HG02840 (cell line): Measurements from ENCODE around the gene AATF.

Source experiments
- ATAC-seq: cut with Tn5 transposase; IDR thresholded peaks from one replicate; pipeline ENCODE4 v1.9.1; 2021; ENCODE audit warnings: mild to moderate bottlenecking, moderate library complexity, moderate number of reproducible peaks; ENCODE audit not compliant: unreplicated experiment, low FRiP score

Gene AATF

GRCh38 chr17:36929851-36930582 lies 18.7 kb upstream of the AATF start:
- no peak for ATAC-seq

- no peak for ATAC-seq
These were observed 18.2 kb upstream of the AATF start for GRCh38 chr17:36930583-36930900.

GRCh38 chr17:36931096-36931696 lies 17.6 kb upstream of the AATF start:
- ATAC-seq = no peak

DNA sequence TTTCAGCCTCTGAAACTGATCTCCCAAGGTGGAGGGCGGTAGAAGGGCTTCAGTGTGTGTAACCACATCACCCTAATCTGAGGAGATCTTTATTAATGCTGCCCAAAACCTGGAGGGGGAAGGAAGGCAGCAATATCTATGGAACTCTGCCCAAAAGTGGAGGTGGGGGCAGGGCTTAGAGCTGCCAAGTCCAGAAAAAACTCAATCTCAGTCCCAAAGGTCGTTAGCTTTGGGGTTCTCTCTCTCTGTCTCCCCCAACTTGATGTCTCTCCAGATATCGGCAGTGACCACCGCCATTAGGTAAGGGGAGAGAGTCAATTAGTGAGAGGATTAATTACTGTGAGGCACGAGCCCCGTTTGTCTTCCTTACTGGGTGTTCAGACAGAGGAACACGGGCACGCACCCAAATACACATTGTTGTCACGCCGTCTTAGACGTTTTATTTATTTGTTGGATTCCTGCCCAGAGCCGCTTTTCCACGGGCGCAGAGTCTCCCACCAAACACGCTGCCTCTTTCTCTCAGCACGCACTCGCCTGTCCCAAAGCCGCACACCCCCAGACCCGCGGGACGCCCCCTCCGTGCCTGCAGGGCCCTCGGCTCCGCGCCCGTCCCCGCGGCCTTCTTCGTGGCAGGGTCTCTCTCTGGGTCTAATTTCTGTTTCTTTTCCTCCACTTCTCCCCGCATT lies 16.9 kb upstream of the AATF start:
- ATAC-seq = no peak

DNA sequence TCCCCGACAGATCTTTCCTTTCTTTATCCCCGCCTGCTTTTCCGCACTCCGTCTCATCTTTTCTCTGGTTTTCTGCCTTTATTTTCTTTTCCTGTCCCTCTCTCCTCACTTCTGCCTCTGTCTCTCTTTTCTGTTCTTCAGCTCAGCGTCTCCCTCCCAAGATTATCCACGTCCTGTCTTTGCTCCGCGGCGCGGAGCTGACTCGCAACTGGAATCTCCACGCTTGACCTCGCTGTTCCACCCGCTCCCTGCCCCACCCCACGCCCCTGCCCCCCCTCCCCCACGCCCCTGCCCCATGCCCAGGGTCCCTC lies 16.4 kb upstream of the AATF start:
- ATAC-seq = no peak

GRCh38 chr17:36932694-36933511 lies 15.9 kb upstream of the AATF start:
- no peak for ATAC-seq

- ATAC-seq = no peak
These were observed 15.1 kb upstream of the AATF start for GRCh38 chr17:36933512-36934143.

GRCh38 chr17:36934144-36934691 lies 14.5 kb upstream of the AATF start:
- ATAC-seq = no peak

DNA sequence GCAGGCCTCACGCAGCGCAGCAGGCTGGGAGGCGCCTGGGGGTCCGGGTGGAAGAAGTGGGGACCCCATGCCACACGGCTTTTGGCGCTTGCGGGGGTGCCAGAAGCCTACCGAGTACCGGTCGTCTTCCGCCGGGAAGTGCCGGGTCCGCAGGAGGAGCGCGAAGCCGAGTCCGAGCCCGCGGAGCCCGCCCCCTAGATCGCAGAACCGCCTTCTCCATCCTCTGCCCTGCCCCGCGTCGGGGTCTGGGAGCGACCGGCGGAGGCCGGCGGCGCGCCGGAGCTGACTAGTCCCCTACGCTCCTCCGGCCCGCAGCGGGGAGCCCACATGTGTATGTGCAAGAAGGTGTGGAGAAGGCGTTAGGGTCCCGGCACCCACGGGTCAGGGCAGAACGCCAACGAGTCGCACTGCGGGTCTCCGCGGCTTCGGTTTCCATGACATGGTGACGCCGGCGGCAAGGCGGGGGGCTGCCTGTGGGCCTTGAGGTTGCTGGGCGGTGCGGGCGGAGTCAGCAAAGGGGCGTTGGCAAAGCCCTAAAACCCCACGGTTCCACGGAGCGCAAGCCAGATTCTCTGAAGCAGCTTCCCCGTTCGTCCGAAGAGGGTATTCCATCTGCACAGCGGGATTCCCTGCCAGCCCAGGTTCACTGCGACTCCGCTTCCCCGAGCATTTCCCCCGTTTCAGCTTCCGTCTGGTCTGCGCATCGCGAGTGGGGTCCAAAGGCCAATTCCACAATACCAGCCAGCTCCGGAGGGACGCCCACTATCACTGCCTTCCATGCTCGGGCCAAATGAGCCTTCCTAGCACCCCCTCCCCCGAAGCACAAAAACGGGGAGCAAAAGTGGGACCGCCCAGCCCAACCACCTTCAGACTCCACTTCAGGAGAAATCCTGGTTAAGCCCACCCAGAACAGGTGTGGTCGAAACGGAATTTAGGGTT lies 13.8 kb upstream of the AATF start:
- no peak for ATAC-seq

DNA sequence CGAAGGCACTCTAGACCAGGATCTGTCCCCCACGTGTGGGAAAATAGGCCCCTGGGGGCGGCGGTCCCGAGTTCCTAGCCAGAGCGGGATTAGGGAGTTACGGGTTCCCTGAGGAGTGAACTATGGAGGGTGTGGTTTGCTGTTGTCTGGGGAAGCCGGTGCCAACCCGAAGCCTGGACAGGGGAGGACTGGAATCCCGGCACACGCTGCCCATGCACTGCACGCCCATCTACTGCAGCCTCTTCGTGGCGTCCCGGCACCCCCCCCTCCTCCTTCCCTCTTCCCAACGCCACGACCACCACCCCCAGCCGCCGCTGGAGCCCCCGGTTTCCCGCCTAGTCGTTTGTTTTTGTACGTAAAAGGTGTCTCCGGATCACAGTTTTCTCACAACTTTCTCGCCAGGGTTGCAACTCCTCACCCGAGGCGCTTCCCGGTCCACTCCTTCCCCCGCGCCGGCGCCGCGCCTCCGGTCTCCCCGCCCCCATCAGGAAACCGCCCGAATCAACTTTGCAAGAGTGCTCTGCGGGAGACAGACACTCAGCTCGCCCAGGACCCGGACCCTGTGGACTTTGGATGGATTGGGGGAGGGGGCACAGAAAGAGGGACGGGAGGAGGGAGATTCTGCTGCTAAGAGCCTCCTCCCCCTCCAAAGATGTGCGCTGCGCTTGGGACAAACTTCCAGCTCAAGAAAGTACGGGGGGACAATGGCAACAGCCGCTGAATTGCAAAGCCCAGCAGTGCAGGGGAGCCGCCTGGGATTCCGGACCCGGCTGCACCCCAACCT lies 12.9 kb upstream of the AATF start:
- ATAC-seq = no peak

GRCh38 chr17:36936455-36937000 lies 12.2 kb upstream of the AATF start:
- no peak for ATAC-seq

- no peak for ATAC-seq
These were observed 11.5 kb upstream of the AATF start, which contains the start of gene LHX1 for GRCh38 chr17:36937001-36937958. Gene LHX1, plus strand, starts transcription at chr17:36937475. Its CDS starts 723 bp downstream, at chr17:36938198.

DNA sequence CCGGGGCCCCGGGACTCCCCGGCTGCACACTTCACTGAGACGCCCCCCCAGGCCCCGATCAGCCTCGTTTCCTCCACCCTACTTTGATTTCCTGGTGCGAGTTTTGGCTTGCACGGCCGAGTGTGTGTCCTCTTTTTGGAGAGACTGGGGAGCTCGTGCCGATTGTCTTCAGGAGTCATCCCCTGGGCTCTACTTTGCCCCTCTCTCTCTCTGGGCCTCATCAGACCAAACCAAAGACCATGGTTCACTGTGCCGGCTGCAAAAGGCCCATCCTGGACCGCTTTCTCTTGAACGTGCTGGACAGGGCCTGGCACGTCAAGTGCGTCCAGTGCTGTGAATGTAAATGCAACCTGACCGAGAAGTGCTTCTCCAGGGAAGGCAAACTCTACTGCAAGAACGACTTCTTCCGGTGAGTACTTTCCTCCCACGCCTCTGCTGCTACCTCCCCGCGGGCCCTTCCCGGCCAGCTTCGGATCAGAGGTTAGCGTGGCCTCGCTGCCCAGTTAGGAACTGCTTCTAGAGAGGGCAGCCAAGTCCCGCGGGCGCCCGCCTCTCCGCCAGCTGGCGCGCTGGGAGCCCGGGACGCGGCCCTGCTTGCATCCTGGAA lies 10.7 kb upstream of the AATF start:
- ATAC-seq = no peak

DNA sequence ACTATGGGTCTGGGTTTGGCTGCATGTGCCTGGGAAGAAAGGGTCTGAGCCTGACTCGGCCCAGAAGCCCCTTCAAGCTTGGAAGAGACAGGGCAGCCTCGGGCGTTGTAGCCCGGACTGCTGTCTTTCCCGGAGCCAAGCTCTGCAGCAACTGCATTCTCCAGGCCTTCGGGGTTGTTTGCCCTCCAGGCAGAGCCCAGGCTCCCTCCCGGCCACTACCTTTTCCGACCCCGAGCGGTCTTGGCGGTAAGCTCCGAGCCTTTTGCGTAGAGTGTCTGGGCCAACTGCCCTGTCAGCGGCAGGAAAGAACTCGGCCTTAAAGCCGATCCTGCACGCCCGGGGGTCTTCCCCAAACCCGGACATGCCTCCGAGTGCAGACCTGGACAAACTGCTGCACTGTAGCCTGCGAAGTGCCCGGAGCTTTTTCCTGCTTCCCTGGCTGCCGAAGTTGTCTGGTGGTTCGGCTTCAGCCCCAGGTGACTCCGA lies 10.1 kb upstream of the AATF start:
- ATAC-seq = no peak

- no peak for ATAC-seq
These were observed 9.5 kb upstream of the AATF start for GRCh38 chr17:36939052-36939801.

DNA sequence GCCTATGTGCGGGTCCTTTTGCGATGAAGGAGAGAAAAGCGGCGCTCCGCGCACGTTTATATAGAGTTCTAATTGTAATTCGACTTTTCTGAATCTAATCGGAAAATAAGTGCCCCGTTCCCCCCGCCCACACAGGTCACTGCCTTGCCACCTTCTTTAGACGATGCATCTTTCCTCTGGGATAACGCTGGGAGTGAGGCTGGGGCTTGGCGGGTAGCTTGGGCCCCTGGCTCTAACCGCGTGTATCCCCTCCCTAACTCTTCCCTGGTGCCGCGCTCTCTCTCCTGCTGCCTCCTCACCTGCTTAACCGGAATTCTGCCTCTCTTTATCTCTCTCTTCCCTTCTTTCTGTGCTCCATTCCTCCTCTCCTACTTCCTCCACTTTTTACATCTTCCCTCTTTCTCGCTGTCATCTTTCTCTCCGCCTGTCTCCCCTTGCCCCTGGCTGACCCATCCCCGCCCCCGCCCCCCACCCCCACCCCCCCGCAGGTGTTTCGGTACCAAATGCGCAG lies 8.9 kb upstream of the AATF start:
- ATAC-seq = no peak
